Measurements from ENCODE around the gene FBXL20. TPM values are rescaled to one million over a fixed set of nuclear protein-coding genes. Genes with fewer than 3 reads are reported as not detected.

Gene FBXL20
- total and polyA plus RNA-seq, 2 of the 8 experiments (the other 6 are each of a cell fraction or from before 2014, with no cell fraction given) = 5.5 to 11.0 TPM

DNA sequence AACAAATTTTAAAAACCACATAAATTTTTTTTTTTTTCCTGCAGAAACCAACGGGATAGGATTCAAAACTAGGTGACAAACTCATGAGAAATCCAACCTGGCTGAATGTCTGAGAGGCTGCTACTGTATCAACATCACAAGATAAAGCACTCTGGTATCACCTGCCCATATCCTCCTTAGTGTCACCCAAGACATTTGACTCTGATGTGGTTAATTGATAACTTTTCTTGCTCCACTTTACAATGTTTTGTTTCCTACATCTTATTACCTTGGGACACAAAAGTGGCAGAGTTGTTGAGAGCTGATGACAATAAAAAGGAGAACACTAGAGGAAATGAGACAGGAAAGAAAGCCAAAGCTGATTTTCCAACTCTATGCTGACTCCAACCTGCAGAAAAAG lies 4.0 kb upstream of the FBXL20 start:
- Histone ChIP-seq H2AK5ac (ENCODE audit: low read depth, low read length) (no peak overlapping the region), H3K4me3 (ENCODE audit: extremely low read depth in 1 of 4, insufficient read depth in 2 of 4, low read depth in 3 of 4, low read length in 4 of 4) (no peak overlapping the region)

More for the DNA sequence above, 4.0 kb upstream of the FBXL20 start:
- Histone ChIP-seq H2BK15ac (ENCODE audit: low read length) (no peak overlapping the region), H4K5ac (ENCODE audit: insufficient read length, low read depth, low read length) (no peak overlapping the region), H3K56ac (replicated peaks; ENCODE audit: insufficient read length, low read depth, low read length) (no peak overlapping the region), H2AFZ (ENCODE audit: low read length) (no peak overlapping the region), H3K36me3 (ENCODE audit: control insufficient read depth in 2 of 4, insufficient read depth in 4 of 4, low read length in 3 of 4) (peaks cover 25 to 36% (median 31%) of the 10 kb centered on the region in 4 experiments), H4K8ac (ENCODE audit: extremely low read depth, insufficient read depth, low read length) (no peak overlapping the region), H3K4ac (replicated peaks; ENCODE audit: insufficient read length, low read depth, low read length) (no peak overlapping the region), H3K18ac (ENCODE audit: extremely low read depth, low read length) (no peak overlapping the region), H3K23ac (ENCODE audit: insufficient read length) (no peak overlapping the region), H3K27me3 (replicated peaks in 1 of 4; ENCODE audit: control insufficient read depth in 3 of 4, extremely low read depth in 1 of 4, insufficient read depth in 3 of 4, low read length in 3 of 4) (no peaks in the 10 kb centered on the region), H3K4me2 (ENCODE audit: insufficient read depth in 1 of 2, low read depth in 2 of 2, low read length in 2 of 2) (no peak overlapping the region), H3K9me3 (ENCODE audit: insufficient read depth in 2 of 2, low read depth in 1 of 2, low read length in 1 of 2) (no peaks in the 10 kb centered on the region), H3K14ac (ENCODE audit: insufficient read length) (no peak overlapping the region), H3K27ac (ENCODE audit: low read depth, low read length) (no peak overlapping the region), H3K4me1 (replicated peaks in 1 of 4; ENCODE audit: control insufficient read depth in 3 of 4, insufficient read depth in 4 of 4, low read length in 3 of 4) (no peaks in the 10 kb centered on the region), H2BK12ac (ENCODE audit: low read depth, low read length) (no peak overlapping the region), H2BK120ac (replicated peaks; ENCODE audit: low read depth, low read length) (no peak overlapping the region), H3K79me2 (ENCODE audit: control insufficient read depth in 1 of 2, insufficient read depth in 2 of 2, low read length in 2 of 2) (peaks cover 0 to 4% of the 10 kb centered on the region in 2 experiments; a peak in 3 of 4 replicates), H2BK20ac (ENCODE audit: low read length) (no peak overlapping the region), H4K91ac (replicated peaks; ENCODE audit: insufficient read length, low read length) (no peak overlapping the region), H4K20me1 (replicated peaks in 1 of 2; ENCODE audit: control insufficient read depth in 1 of 2, insufficient read depth in 2 of 2, low read length in 2 of 2) (peaks cover 2 to 4% of the 10 kb centered on the region in 2 experiments), H3K79me1 (ENCODE audit: low read depth, low read length) (peaks cover 5% of the 10 kb centered on the region; the same call in 1 of the 2 replicates), H2BK5ac (ENCODE audit: low read depth, low read length) (no peak overlapping the region), H3K9ac (replicated peaks in 1 of 4; ENCODE audit: extremely low read depth in 1 of 4, low read depth in 3 of 4, low read length in 3 of 4) (no peak overlapping the region), H3K23me2 (ENCODE audit: low read depth, low read length) (peaks cover 8% of the 10 kb centered on the region; the same call in 1 of the 2 replicates)
- WGBS, 2 experiments (ENCODE audit: extremely low coverage in 1 of 2, insufficient coverage in 1 of 2, insufficient read length in 1 of 2, insufficient replicate concordance in 2 of 2, low coverage in 1 of 2, low lambda C conversion rate in 2 of 2, missing lambda C conversion rate in 1 of 2) = 92% methylated on average over 1 of the region's 1 CpG; no CpG with 5 or more reads in 1 of the 2 experiments
- ChIA-PET CTCF (ENCODE audit: partially characterized antibody) (interaction anchor here (1.0 to 1.2 kb wide), 2 partner anchors 9 to 169 kb away, joined by 3 read pairs; no protein-coding TSS in a partner anchor), POLR2A (ENCODE audit: partially characterized antibody) (interaction anchor here (0.6 to 1.0 kb wide), 3 partner anchors 56 to 107 kb away, joined by 3 read pairs; partner anchors contain the start of gene CDK12)
- FAIRE-seq (no peak), DNase-seq (ENCODE audit: low read depth in 1 of 2, low spot score in 2 of 2) (no peak)
- no peak for TF ChIP-seq SP4 (IDR thresholded peaks at IDR 0.05; ENCODE audit: low read length)
- no peak for TF ChIP-seq NANOG (IDR thresholded peaks at IDR 0.05; ENCODE audit: insufficient read depth, low read depth, low read length, poor library complexity, severe bottlenecking)
- TF ChIP-seq SUZ12 (IDR thresholded peaks at IDR 0.05; ENCODE audit: low read length) = no peak
- TF ChIP-seq TAF1 (IDR thresholded peaks at IDR 0.05; ENCODE audit: low read depth, low read length) = no peak
- TF ChIP-seq RXRA (IDR thresholded peaks at IDR 0.05; ENCODE audit: insufficient read depth, low read depth, low read length) = no peak
- TF ChIP-seq BACH1 (IDR thresholded peaks at IDR 0.05; ENCODE audit: low read length) = no peak
- no peak for TF ChIP-seq TCF12 (IDR thresholded peaks at IDR 0.05; ENCODE audit: low read depth, low read length)
- TF ChIP-seq EP300 (IDR thresholded peaks at IDR 0.05; ENCODE audit: borderline replicate concordance in 1 of 2, low read depth in 2 of 2, low read length in 2 of 2) = no peak
- no peak for TF ChIP-seq CREB1 (IDR thresholded peaks at IDR 0.05)
- no peak for TF ChIP-seq SAP30 (IDR thresholded peaks at IDR 0.05; ENCODE audit: insufficient read depth, insufficient replicate concordance, low read length)
- no peak for TF ChIP-seq RAD21 (IDR thresholded peaks at IDR 0.05 in 1 of 2, conservative IDR thresholded peaks at IDR 0.05 in 1 of 2; ENCODE audit: low read depth in 2 of 2, low read length in 2 of 2)
- TF ChIP-seq BCL11A (IDR thresholded peaks at IDR 0.05; ENCODE audit: low read depth in 2 of 2, low read length in 2 of 2) = no peak
- no peak for TF ChIP-seq GTF2F1 (IDR thresholded peaks at IDR 0.05; ENCODE audit: borderline replicate concordance, low read depth, low read length)
- no peak for TF ChIP-seq POLR2A (IDR thresholded peaks at IDR 0.05; ENCODE audit: control extremely low read depth in 1 of 2, low read depth in 2 of 2, low read length in 2 of 2)

Measured in H1 (cell line).